ENCODE measurements around the gene MADCAM1.

MADCAM1 gene

GRCh38 chr19:492091-492531, 4.2 kb upstream of the MADCAM1 start:
- TF ChIP-seq, protein P1, sequence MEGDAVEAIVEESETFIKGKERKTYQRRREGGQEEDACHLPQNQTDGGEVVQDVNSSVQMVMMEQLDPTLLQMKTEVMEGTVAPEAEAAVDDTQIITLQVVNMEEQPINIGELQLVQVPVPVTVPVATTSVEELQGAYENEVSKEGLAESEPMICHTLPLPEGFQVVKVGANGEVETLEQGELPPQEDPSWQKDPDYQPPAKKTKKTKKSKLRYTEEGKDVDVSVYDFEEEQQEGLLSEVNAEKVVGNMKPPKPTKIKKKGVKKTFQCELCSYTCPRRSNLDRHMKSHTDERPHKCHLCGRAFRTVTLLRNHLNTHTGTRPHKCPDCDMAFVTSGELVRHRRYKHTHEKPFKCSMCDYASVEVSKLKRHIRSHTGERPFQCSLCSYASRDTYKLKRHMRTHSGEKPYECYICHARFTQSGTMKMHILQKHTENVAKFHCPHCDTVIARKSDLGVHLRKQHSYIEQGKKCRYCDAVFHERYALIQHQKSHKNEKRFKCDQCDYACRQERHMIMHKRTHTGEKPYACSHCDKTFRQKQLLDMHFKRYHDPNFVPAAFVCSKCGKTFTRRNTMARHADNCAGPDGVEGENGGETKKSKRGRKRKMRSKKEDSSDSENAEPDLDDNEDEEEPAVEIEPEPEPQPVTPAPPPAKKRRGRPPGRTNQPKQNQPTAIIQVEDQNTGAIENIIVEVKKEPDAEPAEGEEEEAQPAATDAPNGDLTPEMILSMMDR (IDR thresholded peaks at IDR 0.05; ENCODE audit: insufficient read depth, low read length, missing control alignments): no peak
- no peak for DNase-seq (ENCODE audit: low read depth, low spot score)
- ChIA-PET CTCF (interaction anchor here (1.1 to 7.1 kb wide), 2 partner anchors 13 to 18 kb away, joined by 3 to 88 read pairs; partner anchors contain the start of gene TPGS1), POLR2A (no interaction called here)
- H3K4me3 ChIP-seq (ENCODE audit: low read depth, low read length): no peak overlapping the region

DNA sequence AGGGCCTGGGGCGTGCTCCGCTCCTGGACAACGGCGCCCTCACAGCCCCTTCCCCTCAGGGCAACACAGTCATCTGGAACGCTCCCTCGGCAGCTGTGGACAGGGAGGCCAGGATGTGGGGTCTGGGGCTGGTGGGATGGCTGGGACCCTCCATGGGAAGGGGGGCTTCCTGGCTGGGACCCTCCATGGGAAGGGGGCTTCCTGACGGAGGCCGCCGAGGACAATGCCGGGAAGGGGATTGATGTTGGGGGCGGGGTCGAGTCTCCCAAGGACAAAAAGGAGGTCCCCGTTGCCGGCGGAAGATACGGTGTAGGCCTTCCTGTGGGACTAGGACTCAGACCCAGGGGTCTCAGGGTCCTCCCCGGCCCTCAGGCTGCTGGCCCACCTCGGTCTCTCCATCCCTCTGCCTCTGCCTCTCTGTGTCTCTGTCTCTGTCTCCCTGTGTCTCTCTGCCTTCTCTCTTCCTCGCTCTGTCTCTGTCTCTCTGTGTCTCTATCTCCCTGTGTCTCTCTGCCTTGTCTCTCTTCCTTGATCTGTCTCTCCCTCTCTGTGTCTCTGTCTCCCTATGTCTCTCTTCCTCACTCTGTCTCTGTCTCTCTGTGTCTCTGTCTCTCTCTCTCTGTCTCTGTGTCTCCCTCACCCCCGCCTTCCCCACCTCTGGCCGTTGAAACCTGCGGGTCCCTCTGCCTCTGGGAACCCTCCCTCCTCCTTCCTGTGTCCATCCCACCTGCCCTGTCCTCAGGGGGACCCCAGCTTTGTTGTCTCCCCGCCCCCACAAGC, 2.7 kb upstream of the MADCAM1 start:
- no peak overlapping the region for H3K4me3 ChIP-seq (ENCODE audit: low read depth, low read length)
- TF ChIP-seq, protein P1 (IDR thresholded peaks at IDR 0.05; ENCODE audit: insufficient read depth, low read length, missing control alignments): no peak
- no peak for DNase-seq (ENCODE audit: low read depth, low spot score)
- CTCF ChIA-PET: interaction anchor here (3.7 to 7.1 kb wide), 2 partner anchors 12 to 17 kb away, joined by 24 to 88 read pairs; partner anchors contain the start of gene TPGS1
- POLR2A ChIA-PET: no interaction called here

DNA sequence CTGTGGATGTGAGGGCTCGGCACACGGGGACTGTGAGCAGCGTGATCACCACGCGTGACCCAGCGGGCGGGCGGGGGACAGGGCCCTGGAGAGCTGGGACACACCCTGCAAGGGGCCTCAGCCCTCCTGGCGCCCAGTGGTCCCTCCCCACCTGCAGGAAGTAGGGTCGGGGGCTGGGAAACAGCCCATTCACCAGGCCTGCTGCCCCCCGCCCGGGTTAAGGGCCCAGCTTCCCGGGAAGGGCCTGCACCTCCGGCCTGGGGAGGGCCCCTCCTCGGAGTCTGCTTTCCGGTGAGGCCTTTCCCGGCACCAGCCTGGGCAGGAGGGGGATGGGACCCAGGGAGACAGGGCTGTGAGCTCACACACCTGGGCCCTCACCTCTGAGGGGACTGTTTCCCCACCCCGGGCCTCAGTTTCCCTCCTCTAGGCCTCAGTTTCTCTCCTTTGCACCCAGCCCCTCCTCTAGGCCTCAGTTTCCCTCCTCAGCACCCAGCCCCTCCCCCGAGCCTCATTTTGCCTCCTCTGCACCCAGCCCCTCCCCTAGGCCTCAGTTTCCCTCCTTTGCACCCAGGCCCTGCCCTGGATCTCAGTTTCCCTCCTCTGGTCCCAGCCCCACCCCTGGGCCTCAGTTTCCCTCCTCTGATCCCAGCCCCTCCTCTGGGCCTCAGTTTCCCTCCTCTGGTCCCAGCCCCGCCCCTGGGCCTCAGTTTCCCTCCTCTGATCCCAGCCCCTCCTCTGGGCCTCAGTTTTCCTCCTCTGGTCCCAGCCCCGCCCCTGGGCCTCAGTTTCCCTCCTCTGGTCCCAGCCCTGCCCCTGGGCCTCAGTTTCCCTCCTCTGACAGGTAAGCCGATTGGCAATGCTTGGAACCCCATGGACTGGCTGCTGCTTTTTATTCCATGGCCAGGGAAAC, 1.9 kb upstream of the MADCAM1 start:
- POLR2A ChIA-PET: interaction anchor here (0.6 kb wide), 1 partner anchor 8 kb away, joined by 3 read pairs; no protein-coding TSS in a partner anchor
- CTCF ChIA-PET: interaction anchor here (3.7 to 7.1 kb wide), 2 partner anchors 11 to 16 kb away, joined by 24 to 88 read pairs; partner anchors contain the start of gene TPGS1
- no peak for DNase-seq (ENCODE audit: low read depth, low spot score)
- TF ChIP-seq, protein P1 (IDR thresholded peaks at IDR 0.05; ENCODE audit: insufficient read depth, low read length, missing control alignments): no peak
- no peak overlapping the region for H3K4me3 ChIP-seq (ENCODE audit: low read depth, low read length)

GRCh38 chr19:495081-495401, 1.2 kb upstream of the MADCAM1 start:
- no peak for DNase-seq (ENCODE audit: low read depth, low spot score)
- TF ChIP-seq, protein P1 (IDR thresholded peaks at IDR 0.05; ENCODE audit: insufficient read depth, low read length, missing control alignments): no peak
- no peak overlapping the region for H3K4me3 ChIP-seq (ENCODE audit: low read depth, low read length)
- ChIA-PET CTCF (interaction anchor here (3.7 to 7.1 kb wide), 2 partner anchors 10 to 16 kb away, joined by 24 to 88 read pairs; partner anchors contain the start of gene TPGS1), POLR2A (interaction anchor here (0.6 kb wide), 1 partner anchor 8 kb away, joined by 3 read pairs; no protein-coding TSS in a partner anchor)

GRCh38 chr19:495402-496111, 729 bp upstream of the MADCAM1 start:
- TF ChIP-seq, protein P1 (IDR thresholded peaks at IDR 0.05; ENCODE audit: insufficient read depth, low read length, missing control alignments): peak; percentile 76
- ChIA-PET CTCF (interaction anchor here (3.7 to 7.1 kb wide), 2 partner anchors 10 to 15 kb away, joined by 24 to 88 read pairs; partner anchors contain the start of gene TPGS1), POLR2A (interaction anchor here (0.6 kb wide), 1 partner anchor 9 kb away, joined by 3 read pairs; no protein-coding TSS in a partner anchor)
- no peak overlapping the region for H3K4me3 ChIP-seq (ENCODE audit: low read depth, low read length)
- DNase-seq (ENCODE audit: low read depth, low spot score): no peak

Data from AG04449 (cell line).